HuH-7 (cell line): Measurements from ENCODE around the gene CNOT1.
"Not testable (repeated sequence)": the region's sequence is repeated elsewhere in the genome, so short reads cannot be mapped to it uniquely, and the experiment has no call there.

Experiments used
- DNase-seq: peaks from one replicate; pipeline ENCODE4 v3.0.0; 2011; ENCODE audit warnings: low spot score

Gene CNOT1

GRCh38 chr16:58582133-58582532, 47.5 kb downstream of the CNOT1 start:
- DNase-seq = no peak

GRCh38 chr16:58579587-58579986, 50.0 kb downstream of the CNOT1 start:
- DNase-seq = no peak

GRCh38 chr16:58578642-58579041, 51.0 kb downstream of the CNOT1 start:
- DNase-seq = no peak

GRCh38 chr16:58577141-58577540, 52.5 kb downstream of the CNOT1 start:
- no peak for DNase-seq

GRCh38 chr16:58574895-58575294, 54.7 kb downstream of the CNOT1 start:
- DNase-seq = no peak

- DNase-seq = not testable (repeated sequence)
These were observed 63.9 kb downstream of the CNOT1 start for GRCh38 chr16:58565697-58566096.

GRCh38 chr16:58563775-58564174, 65.9 kb downstream of the CNOT1 start:
- no peak for DNase-seq

GRCh38 chr16:58563235-58563634, 66.4 kb downstream of the CNOT1 start:
- no peak for DNase-seq

GRCh38 chr16:58556678-58557077, 72.9 kb downstream of the CNOT1 start:
- no peak for DNase-seq

GRCh38 chr16:58551496-58551895, 78.1 kb downstream of the CNOT1 start:
- DNase-seq = no peak

- no peak for DNase-seq
These were observed 81.2 kb downstream of the CNOT1 start for GRCh38 chr16:58548378-58548777.

GRCh38 chr16:58543685-58544084, 85.9 kb downstream of the CNOT1 start:
- DNase-seq = no peak

- no peak for DNase-seq
These were observed 87.3 kb downstream of the CNOT1 start for GRCh38 chr16:58542291-58542690.

GRCh38 chr16:58541711-58542110, 87.9 kb downstream of the CNOT1 start:
- DNase-seq = no peak

GRCh38 chr16:58537124-58537906, 92.3 kb downstream of the CNOT1 start:
- DNase-seq = no peak

- no peak for DNase-seq
These were observed 93.3 kb downstream of the CNOT1 start for GRCh38 chr16:58536278-58536677.

- DNase-seq = no peak
These were observed 94.5 kb downstream of the CNOT1 start for GRCh38 chr16:58535100-58535499.

GRCh38 chr16:58533751-58534470, 95.7 kb downstream of the CNOT1 start:
- no peak for DNase-seq

- no peak for DNase-seq
These were observed 97.2 kb downstream of the CNOT1 start for GRCh38 chr16:58532414-58532813.

GRCh38 chr16:58530179-58530578, 99.4 kb downstream of the CNOT1 start:
- no peak for DNase-seq

GRCh38 chr16:58519707-58520106, 109.9 kb downstream of the CNOT1 start:
- DNase-seq = no peak

- DNase-seq = no peak
These were observed 110.7 kb downstream of the CNOT1 start for GRCh38 chr16:58518980-58519368.
